ENCODE results near the gene MKRN2OS.

- TF ChIP-seq CTCF (IDR thresholded peaks at IDR 0.05; ENCODE audit: insufficient read depth, low read length) (no peak), REST (IDR thresholded peaks at IDR 0.05; ENCODE audit: insufficient replicate concordance, low read depth) (no peak), POLR2AphosphoS5 (IDR thresholded peaks at IDR 0.05; ENCODE audit: low read depth) (no peak), GABPA (IDR thresholded peaks at IDR 0.05; ENCODE audit: low read depth) (no peak), SPI1 (IDR thresholded peaks at IDR 0.05; ENCODE audit: borderline replicate concordance, low read depth) (no peak)
These were observed 48.2 kb upstream of the MKRN2OS start for GRCh38 chr3:12593473-12593872.
